Smooth muscle cell (in vitro differentiated cells): Measurements from ENCODE around the gene PTHLH. TPM values are rescaled to one million over a fixed set of nuclear protein-coding genes. Genes with fewer than 3 reads are reported as not detected.

Experiments used
- DNase-seq: peaks from one replicate; lab custom pipeline; 2025; ENCODE audit not compliant: unreplicated experiment; lab: John Stamatoyannopoulos, UW
- H2AFZ ChIP-seq: fragments of 200-600 bp; sonication (generic); 2 replicates; pipeline ENCODE4 v1.6.0; 2016; ENCODE audit warnings: antibody characterized with exemption, low read depth, mild to moderate bottlenecking
- H3F3A ChIP-seq: fragments of 200-600 bp; sonication (generic); 2 replicates; pipeline ENCODE4 v1.6.0; 2017; ENCODE audit warnings: antibody characterized with exemption, low read depth
- H3K27ac ChIP-seq: fragments of 200-600 bp; sonication (generic); 2 replicates; pipeline ENCODE4 v1.5.1; 2016; ENCODE audit warnings: low read depth, mild to moderate bottlenecking
- H3K27me3 ChIP-seq: fragments of 200-600 bp; sonication (generic); 2 replicates; pipeline ENCODE4 v1.6.1; 2016; ENCODE audit warnings: low read depth, mild to moderate bottlenecking
- H3K36me3 ChIP-seq: fragments of 200-600 bp; sonication (generic); 2 replicates; pipeline ENCODE4 v1.5.1; 2016; ENCODE audit warnings: low read depth
- H3K4me1 ChIP-seq: fragments of 200-600 bp; sonication (generic); 2 replicates; pipeline ENCODE4 v1.5.1; 2016; ENCODE audit warnings: low read depth
- H3K4me2 ChIP-seq: fragments of 200-600 bp; sonication (generic); 2 replicates; pipeline ENCODE4 v1.6.0; 2016; ENCODE audit warnings: mild to moderate bottlenecking
- H3K4me3 ChIP-seq: fragments of 200-600 bp; sonication (generic); 2 replicates; pipeline ENCODE4 v1.5.1; 2016; ENCODE audit warnings: mild to moderate bottlenecking
- H3K79me2 ChIP-seq: fragments of 200-600 bp; sonication (generic); 2 replicates; pipeline ENCODE4 v1.6.0; 2016; ENCODE audit warnings: low read depth, mild to moderate bottlenecking
- H3K9ac ChIP-seq: fragments of 200-600 bp; sonication (generic); 2 replicates; pipeline ENCODE4 v1.6.0; 2016; ENCODE audit warnings: low read depth
- H3K9me3 ChIP-seq: fragments of 200-600 bp; sonication (generic); replicated peaks from 2 replicates; pipeline ENCODE4 v1.5.1; 2016; ENCODE audit warnings: low read depth
- H4K20me1 ChIP-seq: fragments of 200-600 bp; sonication (generic); 2 replicates; pipeline ENCODE4 v1.6.0; 2016; ENCODE audit warnings: low read depth
- CTCF ChIP-seq: fragments of 200-600 bp; sonication (generic); IDR thresholded peaks from 2 replicates; pipeline ENCODE4 v1.5.1; 2017; ENCODE audit warnings: borderline replicate concordance, mild to moderate bottlenecking, antibody characterized with exemption; ENCODE audit not compliant: insufficient read depth, poor library complexity, severe bottlenecking
- WGBS: methylation state at CpG from one replicate; pipeline ENCODE4 v1.1.7; 2016; ENCODE audit warnings: low lambda C conversion rate; 5-methylcytosine and 5-hydroxymethylcytosine counted together
- polyA plus RNA-seq: library from polyadenylated mRNA; unstranded; fragments of >200 nt; fragmentation: Nextera tagmentation; extraction: Ambion mirVana; gene quantifications from 2 replicates; pipeline ENCODE4 v1.2.1, GENCODE V29; 2016
- small RNA-seq: library from RNA; depleted of rRNA; stranded (forward); fragments of <200 nt; gene quantifications from one replicate; pipeline ENCODE3, GENCODE V24; 2014
- total RNA-seq: library from RNA; depleted of rRNA; stranded (reverse); fragments of >200 nt; gene quantifications from 2 replicates; pipeline ENCODE4 v1.2.3, GENCODE V29; 2014

The PTHLH gene
- total and polyA plus RNA-seq, 2 experiments from 2014 or later: 58.0 to 181 TPM

- Histone ChIP-seq H3K27ac (no peak overlapping the region), H2AFZ (no peak overlapping the region), H3F3A (no peaks in the 10 kb centered on the region), H3K9ac (no peak overlapping the region), H3K79me2 (no peaks in the 10 kb centered on the region), H3K27me3 (no peaks in the 10 kb centered on the region), H3K9me3 (no peaks in the 10 kb centered on the region), H3K36me3 (no peaks in the 10 kb centered on the region), H4K20me1 (no peaks in the 10 kb centered on the region), H3K4me1 (no peaks in the 10 kb centered on the region), H3K4me2 (no peak overlapping the region), H3K4me3 (no peak overlapping the region)
- 32% methylated on average over 3 of the region's 3 CpGs for WGBS
- DNase-seq: no peak
- TF ChIP-seq CTCF: no peak
Observed at GRCh38 chr12:27915021-27915420, 57.5 kb downstream of the PTHLH start.

GRCh38 chr12:27913999-27914614 is 58.4 kb downstream of the PTHLH start:
- DNase-seq: no peak
- Histone ChIP-seq H3K27me3 (no peaks in the 10 kb centered on the region), H3K9ac (no peak overlapping the region), H3K79me2 (no peaks in the 10 kb centered on the region), H3K4me3 (no peak overlapping the region), H3F3A (no peaks in the 10 kb centered on the region), H3K36me3 (no peaks in the 10 kb centered on the region), H2AFZ (no peak overlapping the region), H3K9me3 (no peaks in the 10 kb centered on the region), H4K20me1 (no peaks in the 10 kb centered on the region), H3K4me1 (no peaks in the 10 kb centered on the region), H3K4me2 (no peak overlapping the region), H3K27ac (no peak overlapping the region)
- no peak for TF ChIP-seq CTCF
- WGBS: 61% methylated on average over 4 of the region's 4 CpGs

- no peaks in the 10 kb centered on the region for H3K36me3 ChIP-seq
- H3K27ac ChIP-seq: no peak overlapping the region
- peaks cover 7% of the 10 kb centered on the region for H3F3A ChIP-seq
- no peak overlapping the region for H3K4me2 ChIP-seq
- H3K27me3 ChIP-seq: no peaks in the 10 kb centered on the region
- H3K4me3 ChIP-seq: no peak overlapping the region
- no peaks in the 10 kb centered on the region for H3K79me2 ChIP-seq
- H3K4me1 ChIP-seq: no peaks in the 10 kb centered on the region
- TF ChIP-seq CTCF: no peak
- no peak overlapping the region for H2AFZ ChIP-seq
- H3K9ac ChIP-seq: no peak overlapping the region
- H4K20me1 ChIP-seq: no peaks in the 10 kb centered on the region
- 98% methylated on average over 3 of the region's 3 CpGs for WGBS
- no peaks in the 10 kb centered on the region for H3K9me3 ChIP-seq
- no peak for DNase-seq
Observed at GRCh38 chr12:27911397-27911796, 61.1 kb downstream of the PTHLH start.

Small RNA genes within 50 kb of the gene (small RNA-seq; reads per million reads assigned to genes)
- gene AC008011.1: not detected

Other genes starting within 250 kb of the PTHLH start
- 35.4 and 38.0 TPM in 2 replicates for gene KLHL42, start 192.5 kb downstream of the PTHLH start, total RNA-seq
- gene KLHL42, start 192.5 kb downstream of the PTHLH start, polyA plus RNA-seq: 25.6 and 39.7 TPM in 2 replicates
- gene MANSC4, start 192.5 kb downstream of the PTHLH start, total RNA-seq: 2.6 and 2.9 TPM in 2 replicates
- 0.47 and 5.5 TPM in 2 replicates for gene MANSC4, start 192.5 kb downstream of the PTHLH start, polyA plus RNA-seq
- 20.1 and 25.4 TPM in 2 replicates for gene CCDC91, start 217.7 kb upstream of the PTHLH start, total RNA-seq
- gene CCDC91, start 217.7 kb upstream of the PTHLH start, polyA plus RNA-seq: 21.2 and 23.7 TPM in 2 replicates